Mesenchymal stem cell (in vitro differentiated cells and primary cell): Measurements from ENCODE around the gene RAPGEF5.

Source experiments
- DNase-seq: peaks from one replicate; pipeline ENCODE4 v3.0.0-alpha.2; 2013
- H2AFZ ChIP-seq: one replicate; pipeline ENCODE4 v1.6.1; 2013; ENCODE audit warnings: low read depth, mild to moderate bottlenecking, control low read depth, inconsistent platforms, low read length, moderate library complexity
- H2AK5ac ChIP-seq: 2 replicates; pipeline ENCODE4 v1.6.1; 2013; ENCODE audit warnings: low read length, moderate library complexity, mild to moderate bottlenecking, inconsistent platforms; ENCODE audit not compliant: severe bottlenecking
- H2BK120ac ChIP-seq: one replicate; pipeline ENCODE4 v1.6.1; 2013; ENCODE audit warnings: low read depth, mild to moderate bottlenecking, inconsistent platforms, low read length, moderate library complexity
- H2BK12ac ChIP-seq, 2 experiments: one replicate each; pipeline ENCODE4 v1.6.1; 2013; ENCODE audit warnings: inconsistent platforms in 2 of 2, low read length in 2 of 2, mild to moderate bottlenecking in 2 of 2, moderate library complexity in 2 of 2, control low read depth in 1 of 2
- H2BK15ac ChIP-seq: one replicate; pipeline ENCODE4 v1.6.1; 2013; ENCODE audit warnings: mild to moderate bottlenecking, low read depth, inconsistent platforms; ENCODE audit not compliant: poor library complexity, severe bottlenecking
- H2BK5ac ChIP-seq: 2 replicates; pipeline ENCODE4 v1.6.1; 2013; ENCODE audit warnings: low read depth, mild to moderate bottlenecking, low read length, control low read depth, inconsistent platforms; ENCODE audit not compliant: poor library complexity, severe bottlenecking
- H3K14ac ChIP-seq, 2 experiments: one replicate each; pipeline ENCODE4 v1.6.1; 2013; ENCODE audit warnings: inconsistent platforms in 2 of 2, low read length in 2 of 2, control low read depth in 1 of 2, mild to moderate bottlenecking in 1 of 2, moderate library complexity in 1 of 2
- H3K18ac ChIP-seq, 2 experiments: one replicate each; pipeline ENCODE4 v1.6.1; 2013; ENCODE audit warnings: inconsistent platforms in 2 of 2, low read length in 2 of 2, control low read depth in 1 of 2, low read depth in 1 of 2, mild to moderate bottlenecking in 1 of 2
- H3K23ac ChIP-seq, 2 experiments: one replicate each; pipeline ENCODE4 v1.6.1; 2013; ENCODE audit warnings: inconsistent platforms in 2 of 2, low read length in 2 of 2, mild to moderate bottlenecking in 2 of 2, moderate library complexity in 2 of 2, control low read depth in 1 of 2
- H3K27ac ChIP-seq: 2 replicates; pipeline ENCODE4 v1.5.1; 2013; ENCODE audit warnings: mild to moderate bottlenecking, moderate library complexity, low read length, control low read depth, inconsistent platforms; ENCODE audit not compliant: poor library complexity, severe bottlenecking
- H3K27me3 ChIP-seq, 2 experiments: 2 replicates each; pipeline versions ENCODE4 v1.6.1 to v1.7.0; 2013; ENCODE audit warnings: low read length in 2 of 2, mild to moderate bottlenecking in 2 of 2, moderate library complexity in 2 of 2, control low read depth in 1 of 2, inconsistent platforms in 1 of 2; ENCODE audit not compliant: control insufficient read depth in 1 of 2, insufficient read depth in 1 of 2
- H3K36me3 ChIP-seq, 2 experiments: 2 replicates each; pipeline versions ENCODE4 v1.6.1 to v1.7.0; 2013; ENCODE audit warnings: low read length in 2 of 2, control low read depth in 1 of 2, inconsistent platforms in 1 of 2, low read depth in 1 of 2, mild to moderate bottlenecking in 1 of 2; ENCODE audit not compliant: insufficient read depth in 2 of 2, control insufficient read depth in 1 of 2
- H3K4ac ChIP-seq, 2 experiments: one replicate each; pipeline ENCODE4 v1.6.1; 2013; ENCODE audit warnings: inconsistent platforms in 2 of 2, low read length in 2 of 2, mild to moderate bottlenecking in 2 of 2, moderate library complexity in 2 of 2, control low read depth in 1 of 2, low read depth in 1 of 2
- H3K4me1 ChIP-seq: 2 replicates; pipeline ENCODE4 v1.6.1; 2013; ENCODE audit warnings: low read depth, low read length, control low read depth; ENCODE audit not compliant: control insufficient read depth, insufficient read depth
- H3K4me2 ChIP-seq: 2 replicates; pipeline ENCODE4 v1.6.1; 2013; ENCODE audit warnings: low read length, mild to moderate bottlenecking, inconsistent platforms; ENCODE audit not compliant: poor library complexity, severe bottlenecking
- H3K4me3 ChIP-seq, 2 experiments: 2 replicates each; pipeline versions ENCODE4 v1.5.1 to v1.7.0; 2013; ENCODE audit warnings: low read length in 2 of 2, mild to moderate bottlenecking in 2 of 2, control low read depth in 1 of 2, low read depth in 1 of 2; ENCODE audit not compliant: insufficient read depth in 1 of 2
- H3K79me1 ChIP-seq: replicated peaks from 2 replicates; pipeline ENCODE4 v1.6.1; 2013; ENCODE audit warnings: mild to moderate bottlenecking, control low read depth, low read length, inconsistent platforms; ENCODE audit not compliant: poor library complexity, severe bottlenecking
- H3K9ac ChIP-seq: 2 replicates; pipeline ENCODE4 v1.7.0; 2013; ENCODE audit warnings: mild to moderate bottlenecking, low read length, moderate library complexity
- H3K9me3 ChIP-seq: 2 replicates; pipeline ENCODE4 v1.7.0; 2013; ENCODE audit warnings: mild to moderate bottlenecking, low read length; ENCODE audit not compliant: control insufficient read depth
- H4K8ac ChIP-seq: one replicate; pipeline ENCODE4 v1.6.1; 2013; ENCODE audit warnings: inconsistent platforms, mild to moderate bottlenecking, low read length, moderate library complexity
- H4K91ac ChIP-seq: one replicate; pipeline ENCODE4 v1.6.1; 2013; ENCODE audit warnings: mild to moderate bottlenecking, low read length, inconsistent platforms
- WGBS: methylation state at CpG from one replicate; pipeline ENCODE4 v1.1.7; 2013; ENCODE audit warnings: mixed read lengths; 5-methylcytosine and 5-hydroxymethylcytosine counted together

RAPGEF5 gene

DNA sequence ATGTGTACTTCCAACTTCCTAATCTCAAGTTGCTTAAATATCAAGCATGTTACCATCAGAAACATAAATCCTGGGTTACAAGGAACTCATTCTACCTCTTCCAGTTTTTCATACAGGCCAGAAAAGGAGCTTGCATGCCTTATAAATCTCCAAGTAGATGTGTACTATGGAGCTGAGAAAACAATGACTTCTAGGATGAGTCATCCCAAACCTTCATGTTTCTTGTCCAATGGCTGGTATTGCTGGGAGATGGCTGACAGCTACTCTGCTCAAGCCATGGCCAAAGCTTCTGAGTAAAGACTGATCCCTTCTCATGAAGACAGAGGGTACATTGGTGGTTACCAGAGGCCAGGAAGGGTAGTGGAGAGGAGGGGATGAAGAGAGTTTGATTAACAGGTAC, 8.6 kb downstream of the RAPGEF5 start:
- Histone ChIP-seq H3K27me3 (peaks cover 0 to 8% of the 10 kb centered on the region in 2 experiments), H3K27ac (no peak overlapping the region), H3K9me3 (no peaks in the 10 kb centered on the region), H3K36me3 (no peaks in the 10 kb centered on the region), H3K4me3 (no peak overlapping the region), H3K4me2 (no peak overlapping the region), H3K23ac (no peak overlapping the region), H2BK15ac (no peak overlapping the region), H2BK5ac (no peak overlapping the region), H4K91ac (no peak overlapping the region), H3K9ac (no peak overlapping the region), H2BK12ac (no peak overlapping the region), H2AK5ac (no peak overlapping the region), H3K79me1 (no peaks in the 10 kb centered on the region), H4K8ac (no peak overlapping the region), H2BK120ac (no peak overlapping the region), H2AFZ (no peak overlapping the region), H3K14ac (no peak overlapping the region), H3K4ac (no peak overlapping the region), H3K18ac (no peak overlapping the region), H3K4me1 (no peaks in the 10 kb centered on the region)
- DNase-seq, result no peak

DNA sequence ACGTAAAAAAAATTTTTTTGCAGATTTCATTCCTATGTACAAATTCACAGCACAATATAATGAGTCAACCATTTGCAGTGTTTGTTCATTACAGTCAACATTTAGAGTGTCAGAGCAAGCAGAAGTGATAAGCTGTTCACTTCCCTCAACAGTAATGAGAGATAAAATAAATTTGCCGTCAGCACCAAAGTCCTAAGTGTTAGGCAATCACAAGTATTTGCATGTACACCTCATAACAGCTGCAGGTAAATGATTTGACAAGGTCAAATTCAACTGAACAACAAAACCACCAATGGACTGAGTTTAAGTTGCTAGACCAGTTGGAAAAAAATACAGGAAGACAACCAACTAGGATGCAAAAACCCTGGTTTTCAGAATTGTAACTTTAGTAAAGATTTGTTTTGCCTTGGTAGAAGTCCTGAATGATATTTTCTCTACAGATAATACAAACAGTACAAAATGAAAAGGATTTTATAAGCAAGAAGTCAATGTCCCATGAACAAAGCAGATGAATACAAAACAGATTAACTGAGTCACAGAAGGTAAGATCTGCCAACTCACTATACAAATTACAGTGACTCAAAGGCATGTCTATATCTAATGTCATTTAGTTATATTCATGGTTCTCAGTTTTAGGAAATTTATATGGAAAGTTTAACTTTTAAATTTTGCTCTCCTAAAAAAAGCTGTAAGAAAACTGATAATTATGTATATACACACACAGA, 10.4 kb downstream of the RAPGEF5 start:
- Histone ChIP-seq H3K14ac (no peak overlapping the region), H3K4me2 (no peak overlapping the region), H3K9ac (no peak overlapping the region), H2BK120ac (no peak overlapping the region), H4K8ac (no peak overlapping the region), H3K27me3 (peaks cover 0 to 4% of the 10 kb centered on the region in 2 experiments), H2BK15ac (no peak overlapping the region), H3K18ac (no peak overlapping the region), H3K4me1 (no peaks in the 10 kb centered on the region), H3K27ac (no peak overlapping the region), H4K91ac (no peak overlapping the region), H3K23ac (no peak overlapping the region), H3K4me3 (no peak overlapping the region), H3K36me3 (no peaks in the 10 kb centered on the region), H2BK12ac (no peak overlapping the region), H2AFZ (no peak overlapping the region), H3K9me3 (no peaks in the 10 kb centered on the region), H3K79me1 (no peaks in the 10 kb centered on the region), H2BK5ac (no peak overlapping the region), H3K4ac (no peak overlapping the region), H2AK5ac (no peak overlapping the region)
- no peak for DNase-seq
- WGBS, result 63% methylated on average over 2 of the region's 2 CpGs

DNA sequence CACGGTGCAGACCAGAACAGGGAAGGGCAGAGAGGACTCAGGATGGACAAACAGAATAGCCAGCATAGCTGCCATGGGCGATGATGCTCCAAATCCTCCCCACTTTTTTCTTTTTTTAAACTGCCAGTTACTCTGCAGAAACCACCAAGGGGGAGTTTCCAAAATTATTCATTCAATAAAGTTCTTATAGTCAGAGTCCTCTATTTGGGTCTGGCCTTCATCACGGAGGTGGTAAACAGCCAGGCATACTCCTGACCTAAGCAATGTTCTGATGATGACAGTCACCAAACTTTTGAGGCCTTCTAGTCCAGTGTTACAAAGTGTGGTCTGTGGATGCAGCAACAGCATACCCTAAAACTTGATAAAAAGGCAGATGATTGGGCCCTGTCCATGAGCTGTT, 12.3 kb downstream of the RAPGEF5 start:
- H3K9me3 ChIP-seq, result no peaks in the 10 kb centered on the region
- no peak overlapping the region for H2AFZ ChIP-seq
- no peaks in the 10 kb centered on the region for H3K4me1 ChIP-seq
- no peak overlapping the region for H4K91ac ChIP-seq
- no peak overlapping the region for H3K23ac ChIP-seq
- H3K9ac ChIP-seq, result no peak overlapping the region
- H2BK5ac ChIP-seq, result no peak overlapping the region
- no peak overlapping the region for H3K4me2 ChIP-seq
- H2AK5ac ChIP-seq, result no peak overlapping the region
- H3K36me3 ChIP-seq, result no peaks in the 10 kb centered on the region
- no peak overlapping the region for H2BK12ac ChIP-seq
- no peak overlapping the region for H3K14ac ChIP-seq
- no peak overlapping the region for H4K8ac ChIP-seq
- 72% methylated on average over 3 of the region's 3 CpGs for WGBS
- no peak overlapping the region for H3K18ac ChIP-seq
- H3K27ac ChIP-seq, result no peak overlapping the region
- no peak overlapping the region for H3K4me3 ChIP-seq
- H2BK120ac ChIP-seq, result no peak overlapping the region
- DNase-seq, result no peak
- H3K27me3 ChIP-seq, result no peaks in the 10 kb centered on the region
- H3K4ac ChIP-seq, result no peak overlapping the region
- H3K79me1 ChIP-seq, result no peaks in the 10 kb centered on the region
- H2BK15ac ChIP-seq, result no peak overlapping the region

DNA sequence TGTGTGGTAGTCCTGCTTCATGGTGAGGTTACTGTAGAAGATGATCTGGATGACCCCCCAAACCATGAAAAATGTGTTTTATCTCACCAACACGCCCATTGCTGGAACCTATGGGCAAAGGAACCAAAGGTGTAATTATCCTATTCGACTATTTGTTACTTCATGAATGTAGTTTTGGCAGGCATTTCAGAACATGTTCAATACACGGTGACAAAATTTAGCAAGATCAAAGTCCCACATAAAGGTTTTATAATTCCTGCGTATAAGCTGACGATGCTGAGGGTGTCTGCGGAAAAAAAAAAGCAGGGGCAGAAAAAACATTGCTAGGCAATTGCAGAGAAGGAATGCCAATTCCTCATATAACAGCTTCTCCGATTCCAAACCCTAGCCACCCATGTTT, 13.3 kb downstream of the RAPGEF5 start:
- no peak overlapping the region for H2BK120ac ChIP-seq
- no peak overlapping the region for H3K18ac ChIP-seq
- H3K79me1 ChIP-seq, result no peaks in the 10 kb centered on the region
- no peaks in the 10 kb centered on the region for H3K36me3 ChIP-seq
- no peak overlapping the region for H3K14ac ChIP-seq
- H3K4me3 ChIP-seq, result no peak overlapping the region
- no peak overlapping the region for H3K23ac ChIP-seq
- no peak overlapping the region for H2AFZ ChIP-seq
- no peak overlapping the region for H2BK12ac ChIP-seq
- H4K91ac ChIP-seq, result no peak overlapping the region
- H3K4ac ChIP-seq, result no peak overlapping the region
- no peak overlapping the region for H3K27ac ChIP-seq
- H4K8ac ChIP-seq, result no peak overlapping the region
- H3K9ac ChIP-seq, result no peak overlapping the region
- DNase-seq, result no peak
- H2AK5ac ChIP-seq, result no peak overlapping the region
- WGBS, result 91% methylated on average over 7 of the region's 7 CpGs
- H2BK5ac ChIP-seq, result no peak overlapping the region
- H3K9me3 ChIP-seq, result no peaks in the 10 kb centered on the region
- no peak overlapping the region for H3K4me2 ChIP-seq
- no peaks in the 10 kb centered on the region for H3K4me1 ChIP-seq
- no peak overlapping the region for H2BK15ac ChIP-seq
- peaks cover 0 to 3% of the 10 kb centered on the region in 2 experiments for H3K27me3 ChIP-seq
